NCI-H748 (cell line): ENCODE data around the gene MTERF1.

Experiments used
- DNase-seq: peaks from one replicate; lab custom pipeline; 2025; ENCODE audit not compliant: unreplicated experiment; lab: John Stamatoyannopoulos, UW

MTERF1 gene

GRCh38 chr7:91835826-91836368 lies 44.6 kb downstream of the MTERF1 start:
- DNase-seq = peak; percentile 39

- no peak for DNase-seq
Observed at GRCh38 chr7:91835091-91835825, 45.2 kb downstream of the MTERF1 start.

- no peak for DNase-seq
Observed at GRCh38 chr7:91832493-91833045, 47.9 kb downstream of the MTERF1 start.

- no peak for DNase-seq
Observed at GRCh38 chr7:91827169-91827568, 53.3 kb downstream of the MTERF1 start.

GRCh38 chr7:91826377-91826776 lies 54.1 kb downstream of the MTERF1 start:
- no peak for DNase-seq

- DNase-seq = peak; percentile 21
Observed at GRCh38 chr7:91824201-91824600, 56.3 kb downstream of the MTERF1 start.
